Central memory CD8-positive, alpha-beta T cell (primary cell): ENCODE data around the gene INO80E.

Source experiments
- ATAC-seq: fragments of 150-1000 bp; cut with Tn5 transposase; replicated peaks from 2 replicates; pipeline ENCODE4 v1.10.0; 2022; ENCODE audit warnings: mild to moderate bottlenecking, moderate FRiP score, moderate number of reproducible peaks; ENCODE audit not compliant: poor library complexity, severe bottlenecking; ENCODE audit errors: extremely low read depth
- DNase-seq, 2 donors: peaks; one replicate each; pipeline ENCODE4 v3.0.0; 2021; ENCODE audit warnings: low spot score in 2 of 2
- H3K27ac Mint-ChIP-seq: one replicate; pipeline ENCODE4 v1.8.0; 2022; ENCODE audit warnings: low read depth, mild to moderate bottlenecking, moderate library complexity, mixed read lengths
- H3K27me3 Mint-ChIP-seq: one replicate; pipeline ENCODE4 v1.8.0; 2022; ENCODE audit warnings: mixed read lengths
- H3K36me3 Mint-ChIP-seq: one replicate; pipeline ENCODE4 v1.8.0; 2022; ENCODE audit warnings: mild to moderate bottlenecking, moderate library complexity, mixed read lengths; ENCODE audit not compliant: insufficient read depth
- H3K4me1 Mint-ChIP-seq: one replicate; pipeline ENCODE4 v1.8.0; 2022; ENCODE audit warnings: mixed read lengths
- H3K4me3 Mint-ChIP-seq: one replicate; pipeline ENCODE4 v1.8.0; 2022; ENCODE audit warnings: mild to moderate bottlenecking, moderate library complexity, mixed read lengths
- H3K9me3 Mint-ChIP-seq: one replicate; pipeline ENCODE4 v1.8.0; 2022; ENCODE audit warnings: mixed read lengths

INO80E gene

GRCh38 chr16:29990883-29991570 lies 5.0 kb upstream of the INO80E start:
- Mint-ChIP-seq H3K4me1 (peaks cover 20% of the 10 kb centered on the region), H3K27ac (no peak overlapping the region), H3K36me3 (peaks cover 25% of the 10 kb centered on the region), H3K9me3 (no peaks in the 10 kb centered on the region), H3K4me3 (no peak overlapping the region), H3K27me3 (no peaks in the 10 kb centered on the region)
- no peak for ATAC-seq
- DNase-seq = no peak

- no peak for DNase-seq
- Mint-ChIP-seq H3K4me3 (no peak overlapping the region), H3K4me1 (peaks cover 25% of the 10 kb centered on the region), H3K27me3 (no peaks in the 10 kb centered on the region), H3K36me3 (peaks cover 29% of the 10 kb centered on the region), H3K27ac (no peak overlapping the region), H3K9me3 (no peaks in the 10 kb centered on the region)
- no peak for ATAC-seq
Measured at GRCh38 chr16:29991571-29991904, 4.5 kb upstream of the INO80E start.

GRCh38 chr16:29992344-29992967 lies 3.6 kb upstream of the INO80E start:
- Mint-ChIP-seq H3K27ac (no peak overlapping the region), H3K9me3 (no peaks in the 10 kb centered on the region), H3K27me3 (no peaks in the 10 kb centered on the region), H3K4me1 (peaks cover 31% of the 10 kb centered on the region), H3K4me3 (no peak overlapping the region), H3K36me3 (peaks cover 35% of the 10 kb centered on the region)
- ATAC-seq = no peak
- no peak for DNase-seq

- Mint-ChIP-seq H3K4me1 (peaks cover 31% of the 10 kb centered on the region), H3K9me3 (no peaks in the 10 kb centered on the region), H3K4me3 (no peak overlapping the region), H3K27ac (no peak overlapping the region), H3K36me3 (peaks cover 34% of the 10 kb centered on the region), H3K27me3 (no peaks in the 10 kb centered on the region)
- DNase-seq (no peak), ATAC-seq (no peak)
Measured at GRCh38 chr16:29993191-29993902, 2.7 kb upstream of the INO80E start.

GRCh38 chr16:29993903-29994599 lies 2.0 kb upstream of the INO80E start:
- ATAC-seq = no peak
- peaks cover 32% of the 10 kb centered on the region for H3K36me3 Mint-ChIP-seq
- no peaks in the 10 kb centered on the region for H3K9me3 Mint-ChIP-seq
- H3K4me1 Mint-ChIP-seq = peaks cover 33% of the 10 kb centered on the region
- no peak overlapping the region for H3K27ac Mint-ChIP-seq
- H3K27me3 Mint-ChIP-seq = no peaks in the 10 kb centered on the region
- DNase-seq = no peak
- H3K4me3 Mint-ChIP-seq = peak overlapping the region; percentile 99

GRCh38 chr16:29994600-29995323 lies 1.3 kb upstream of the INO80E start:
- no peaks in the 10 kb centered on the region for H3K9me3 Mint-ChIP-seq
- no peak for ATAC-seq
- H3K4me1 Mint-ChIP-seq = peaks cover 40% of the 10 kb centered on the region
- peak overlapping the region; percentile 99 for H3K4me3 Mint-ChIP-seq
- H3K27ac Mint-ChIP-seq = peak overlapping the region; percentile 96
- H3K27me3 Mint-ChIP-seq = no peaks in the 10 kb centered on the region
- no peak for DNase-seq
- peaks cover 30% of the 10 kb centered on the region for H3K36me3 Mint-ChIP-seq

GRCh38 chr16:29995324-29995910 lies 624 bp upstream of the INO80E start, which contains the start of gene HIRIP3:
Gene HIRIP3, minus strand, starts transcription at chr16:29995617. Its CDS starts 12 bp downstream, at chr16:29995605.
- peaks cover 40% of the 10 kb centered on the region for H3K4me1 Mint-ChIP-seq
- no peaks in the 10 kb centered on the region for H3K9me3 Mint-ChIP-seq
- ATAC-seq = peak; percentile 69
- peak within 1 kb of the TSS; percentile 99 for H3K4me3 Mint-ChIP-seq
- DNase-seq = peak; percentile 75 to 77
- H3K27me3 Mint-ChIP-seq = no peaks in the 10 kb centered on the region
- H3K36me3 Mint-ChIP-seq = peaks cover 32% of the 10 kb centered on the region
- H3K27ac Mint-ChIP-seq = peak within 1 kb of the TSS; percentile 96

- Mint-ChIP-seq H3K27ac (peak overlapping the region; percentile 96), H3K9me3 (no peaks in the 10 kb centered on the region), H3K36me3 (peaks cover 31% of the 10 kb centered on the region), H3K4me1 (peaks cover 43% of the 10 kb centered on the region), H3K4me3 (peak overlapping the region; percentile 99), H3K27me3 (no peaks in the 10 kb centered on the region)
- no peak for DNase-seq
- no peak for ATAC-seq
Measured at GRCh38 chr16:29996766-29997250, 767 bp downstream of the INO80E start.

- H3K27me3 Mint-ChIP-seq = no peaks in the 10 kb centered on the region
- DNase-seq (no peak), ATAC-seq (no peak)
- H3K4me1 Mint-ChIP-seq = peaks cover 43% of the 10 kb centered on the region
- peaks cover 31% of the 10 kb centered on the region for H3K36me3 Mint-ChIP-seq
- H3K27ac Mint-ChIP-seq = no peak overlapping the region
- H3K9me3 Mint-ChIP-seq = no peaks in the 10 kb centered on the region
- H3K4me3 Mint-ChIP-seq = no peak overlapping the region
Measured at GRCh38 chr16:29999605-30000004, 3.6 kb downstream of the INO80E start.

GRCh38 chr16:30000735-30001631 lies 4.9 kb downstream of the INO80E start:
- H3K4me3 Mint-ChIP-seq = no peak overlapping the region
- no peaks in the 10 kb centered on the region for H3K27me3 Mint-ChIP-seq
- no peak for DNase-seq
- H3K36me3 Mint-ChIP-seq = peaks cover 21% of the 10 kb centered on the region
- no peak overlapping the region for H3K27ac Mint-ChIP-seq
- H3K4me1 Mint-ChIP-seq = peaks cover 31% of the 10 kb centered on the region
- no peaks in the 10 kb centered on the region for H3K9me3 Mint-ChIP-seq
- no peak for ATAC-seq
